A549 (cell line): ENCODE measurements around the gene ZFPM1. TPM values are rescaled to one million over a fixed set of nuclear protein-coding genes. Genes with fewer than 3 reads are reported as not detected.

ENCODE experiments used
- ATAC-seq, 2 experiments: fragments of 200-7000 bp in 1 of 2; fragments of >200 bp in 1 of 2; cut with Nextera tagmentation in 1 of 2; cut with Tn5 transposase in 1 of 2; 3 replicates each; pipeline versions ENCODE4 v1.8.0 to v1.9.1; 2018 to 2020; ENCODE audit warnings: mild to moderate bottlenecking in 1 of 2, moderate library complexity in 1 of 2
- CTCF ChIA-PET: fragments of 300-600 bp; sonication (Branson Sonifier 250); formaldehyde crosslinking; extraction: SDS; loops from one replicate; lab custom pipeline; 2021; ENCODE audit warnings: antibody characterized with exemption, inconsistent platforms; lab: Yijun Ruan, JAX
- POLR2A ChIA-PET: fragments of 350-600 bp; formaldehyde crosslinking; extraction: SDS; loops from one replicate; lab custom pipeline; 2021; ENCODE audit warnings: antibody characterized with exemption, inconsistent platforms; lab: Yijun Ruan, JAX
- DNase-seq, 2 experiments: peaks; one replicate each; pipeline versions ENCODE4 v3.0.0 to v3.0.0-alpha.2; 2011 to 2016; ENCODE audit warnings: low read depth in 1 of 2, low spot score in 1 of 2
- FAIRE-seq: peaks from 2 replicates; lab custom pipeline; 2011; peaks lifted over from hg19 to GRCh38; lab: Jason Lieb, UNC
- H3K27ac ChIP-seq, 2 experiments: fragments of >200 bp; sonication (Bioruptor Twin); formaldehyde crosslinking; 3 replicates each; pipeline ENCODE4 v1.5.1; 2016 to 2017
- H3K4me1 ChIP-seq: fragments of >200 bp; sonication (Bioruptor Twin); formaldehyde crosslinking; 3 replicates; pipeline ENCODE4 v1.6.1; 2016
- H3K4me2 ChIP-seq: fragments of >200 bp; sonication (Bioruptor Twin); formaldehyde crosslinking; 3 replicates; pipeline ENCODE4 v1.6.1; 2016
- H3K4me3 ChIP-seq: fragments of >200 bp; sonication (Bioruptor Twin); formaldehyde crosslinking; 3 replicates; pipeline ENCODE4 v1.5.1; 2016
- H3K9me3 ChIP-seq: fragments of >200 bp; sonication (Bioruptor Twin); formaldehyde crosslinking; 3 replicates; pipeline ENCODE4 v1.6.1; 2016
- CBX8 ChIP-seq: fragments of 200-600 bp; sonication (generic); IDR thresholded peaks from 2 replicates; pipeline ENCODE4 v1.6.1; 2016
- ESRRA ChIP-seq: fragments of 150-350 bp; IDR thresholded peaks from 2 replicates; pipeline ENCODE4 v1.6.1; 2014; ENCODE audit warnings: mild to moderate bottlenecking, low read length, borderline replicate concordance
- FOSL2 ChIP-seq, 2 experiments: fragments of 450-650 bp in 1 of 2; fragments of >200 bp in 1 of 2; sonication (Bioruptor Twin) in 1 of 2; formaldehyde crosslinking; IDR thresholded peaks; 2 replicates each; pipeline versions ENCODE4 v1.5.0 to v1.6.1; 2016 to 2020; ENCODE audit warnings: mild to moderate bottlenecking in 1 of 2, moderate library complexity in 1 of 2
- GATA3 ChIP-seq: IDR thresholded peaks from 2 replicates; pipeline ENCODE4 v1.6.1; 2012; ENCODE audit warnings: borderline replicate concordance
- HOXB13 ChIP-seq: fragments of 250-450 bp; sonication (Bioruptor Pico); IDR thresholded peaks from 2 replicates; pipeline ENCODE4 v1.5.0; 2020; ENCODE audit warnings: low read depth, mild to moderate bottlenecking, moderate library complexity
- HOXB5 ChIP-seq: fragments of 250-450 bp; sonication (Bioruptor Pico); IDR thresholded peaks from 2 replicates; pipeline ENCODE4 v1.5.0; 2020; ENCODE audit warnings: mild to moderate bottlenecking, moderate library complexity
- KDM1A ChIP-seq: fragments of 200-600 bp; sonication (generic); IDR thresholded peaks from 2 replicates; pipeline ENCODE4 v1.6.1; 2016; ENCODE audit warnings: low read depth, mild to moderate bottlenecking
- MAZ ChIP-seq: fragments of 150-350 bp; IDR thresholded peaks from 2 replicates; pipeline ENCODE4 v1.6.1; 2014; ENCODE audit warnings: antibody characterized with exemption, low read depth, low read length, borderline replicate concordance
- NFE2L2 ChIP-seq: fragments of 150-350 bp; conservative IDR thresholded peaks from 2 replicates; pipeline ENCODE4 v1.6.1; 2014; ENCODE audit warnings: low read length
- POLR2A ChIP-seq: IDR thresholded peaks from 2 replicates; pipeline ENCODE4 v1.6.1; 2012; ENCODE audit warnings: mild to moderate bottlenecking, low read length
- POLR2AphosphoS2 ChIP-seq: conservative IDR thresholded peaks from 2 replicates; pipeline ENCODE4 v1.6.1; 2012; ENCODE audit warnings: low read length, improper control_type of control experiment, inconsistent platforms
- RCOR1 ChIP-seq: fragments of 150-350 bp; IDR thresholded peaks from 2 replicates; pipeline ENCODE4 v1.6.1; 2014; ENCODE audit warnings: antibody characterized with exemption, low read length, low read depth
- TFCP2L1 ChIP-seq: fragments of 250-450 bp; sonication (Bioruptor Pico); IDR thresholded peaks from 2 replicates; pipeline ENCODE4 v1.5.0; 2021; ENCODE audit warnings: mild to moderate bottlenecking
- ZC3H11A ChIP-seq: fragments of 450-650 bp; IDR thresholded peaks from 2 replicates; pipeline ENCODE4 v1.6.1; 2014; ENCODE audit warnings: antibody characterized with exemption, mild to moderate bottlenecking
- WGBS: methylation state at CpG from one replicate; pipeline ENCODE4 v1.1.6; 2017; ENCODE audit errors: missing lambda C conversion rate; 5-methylcytosine and 5-hydroxymethylcytosine counted together
- polyA plus RNA-seq, 4 experiments: library from polyadenylated mRNA; depleted of rRNA in 3 of 4; stranded (reverse); fragments of >200 nt; fragmentation: RNase III in 1 of 4; extraction: RNeasy Plus Mini Kit Qiagen cat#74134 plus additional on column Dnase treatment in 1 of 4; gene quantifications; 2 replicates in 3 of 4; 3 replicates in 1 of 4; pipeline ENCODE4 v1.2.3, GENCODE V29; 2011 to 2017
- TF ChIP-seq, protein P1 (sequence below): fragments of 250-450 bp; sonication (Bioruptor Pico); IDR thresholded peaks from 2 replicates; pipeline ENCODE4 v1.5.0; 2021; ENCODE audit warnings: mild to moderate bottlenecking, moderate library complexity, borderline replicate concordance
- TF ChIP-seq, protein P2 (sequence below): fragments of 150-350 bp; IDR thresholded peaks from 2 replicates; pipeline ENCODE4 v1.6.1; 2014; ENCODE audit warnings: low read depth, mild to moderate bottlenecking, low read length
- TF ChIP-seq, protein P3 (sequence below): fragments of 200-600 bp; sonication (generic); IDR thresholded peaks from 2 replicates; pipeline ENCODE4 v1.6.1; 2016; ENCODE audit warnings: antibody characterized with exemption, mild to moderate bottlenecking, moderate library complexity
- TF ChIP-seq, protein P4 (sequence below): IDR thresholded peaks from 2 replicates; pipeline ENCODE4 v1.6.1; 2012
- TF ChIP-seq, protein P5 (sequence below): fragments of >200 bp; sonication (Bioruptor Twin); formaldehyde crosslinking; IDR thresholded peaks from 2 replicates; pipeline ENCODE4 v1.6.1; 2016

ZFPM1 gene
- polyA plus RNA-seq, 2 of the 4 experiments (the other 2 are of a cell fraction) = 0.36 to 2.5 TPM

DNA sequence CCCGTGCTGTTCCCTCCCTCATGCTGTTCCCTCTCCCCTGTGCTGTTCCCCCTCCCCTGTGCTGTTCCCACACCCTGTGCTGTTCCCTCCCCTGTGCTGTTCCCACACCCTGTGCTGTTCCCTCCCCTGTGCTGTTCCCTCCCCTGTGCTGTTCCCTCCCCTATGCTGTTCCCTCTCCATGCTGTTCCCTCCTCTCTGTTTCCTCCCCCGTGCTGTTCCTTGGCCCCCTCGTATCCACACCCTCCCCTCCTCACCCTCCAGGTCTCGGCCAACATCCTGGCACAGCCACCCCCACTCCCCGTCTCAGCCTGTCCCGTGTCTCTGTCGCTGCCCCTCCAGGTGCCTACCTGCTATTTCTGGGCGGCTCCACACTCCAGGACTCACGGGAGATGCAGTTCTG, 68.6 kb downstream of the ZFPM1 start (continued):
- TF ChIP-seq, protein P1, sequence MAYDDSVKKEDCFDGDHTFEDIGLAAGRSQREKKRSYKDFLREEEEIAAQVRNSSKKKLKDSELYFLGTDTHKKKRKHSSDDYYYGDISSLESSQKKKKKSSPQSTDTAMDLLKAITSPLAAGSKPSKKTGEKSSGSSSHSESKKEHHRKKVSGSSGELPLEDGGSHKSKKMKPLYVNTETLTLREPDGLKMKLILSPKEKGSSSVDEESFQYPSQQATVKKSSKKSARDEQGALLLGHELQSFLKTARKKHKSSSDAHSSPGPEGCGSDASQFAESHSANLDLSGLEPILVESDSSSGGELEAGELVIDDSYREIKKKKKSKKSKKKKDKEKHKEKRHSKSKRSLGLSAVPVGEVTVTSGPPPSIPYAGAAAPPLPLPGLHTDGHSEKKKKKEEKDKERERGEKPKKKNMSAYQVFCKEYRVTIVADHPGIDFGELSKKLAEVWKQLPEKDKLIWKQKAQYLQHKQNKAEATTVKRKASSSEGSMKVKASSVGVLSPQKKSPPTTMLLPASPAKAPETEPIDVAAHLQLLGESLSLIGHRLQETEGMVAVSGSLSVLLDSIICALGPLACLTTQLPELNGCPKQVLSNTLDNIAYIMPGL (CRISPR knock-in tag) = no peak
- TF ChIP-seq ESRRA (no peak), KDM1A (no peak), HOXB13 (CRISPR knock-in tag) (no peak), POLR2A (no peak), ZC3H11A (no peak)

DNA sequence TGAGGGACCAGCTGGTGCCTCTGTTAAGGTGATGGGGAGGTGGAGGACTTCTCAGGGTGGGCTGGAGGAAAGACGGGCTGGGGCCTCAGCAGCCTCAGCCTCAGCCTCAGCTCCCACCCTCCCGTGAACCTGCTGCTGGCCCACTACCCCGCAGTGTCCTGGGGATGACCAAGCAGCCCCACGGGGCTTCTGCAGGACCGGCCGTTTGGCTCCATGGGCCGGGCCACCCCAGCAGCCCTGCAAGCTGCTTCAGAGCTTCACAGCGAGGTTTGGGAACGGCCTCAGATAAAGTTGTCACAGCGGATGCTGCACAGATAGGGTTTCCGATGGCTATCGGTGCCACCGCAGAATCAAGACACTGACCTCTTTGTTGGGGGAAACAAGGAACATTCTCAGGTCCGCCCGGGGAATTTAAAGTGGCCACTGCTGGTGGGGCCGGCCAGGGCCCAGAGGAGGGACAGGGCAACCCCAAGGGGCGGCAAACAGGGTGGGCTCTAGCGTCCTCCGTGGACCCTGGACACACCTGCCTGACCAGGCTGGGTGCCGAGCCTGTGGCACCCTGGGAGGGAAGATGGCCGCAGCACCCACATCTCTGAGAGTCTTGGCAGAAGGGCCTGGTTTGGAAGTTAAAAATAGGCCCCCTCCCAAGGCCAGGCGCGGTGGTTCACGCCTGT, 69.3 kb downstream of the ZFPM1 start:
- ChIA-PET POLR2A (no interaction called here), CTCF (no interaction called here)
- Histone ChIP-seq H3K27ac (no peak overlapping the region), H3K4me1 (no peaks in the 10 kb centered on the region; the same call in 2 of the 3 replicates), H3K4me2 (no peak overlapping the region), H3K9me3 (no peaks in the 10 kb centered on the region), H3K4me3 (no peak overlapping the region)
- FAIRE-seq = no peak
- ATAC-seq = no peak
- WGBS = 88% methylated on average over 22 of the region's 24 CpGs
- TF ChIP-seq, protein P2, sequence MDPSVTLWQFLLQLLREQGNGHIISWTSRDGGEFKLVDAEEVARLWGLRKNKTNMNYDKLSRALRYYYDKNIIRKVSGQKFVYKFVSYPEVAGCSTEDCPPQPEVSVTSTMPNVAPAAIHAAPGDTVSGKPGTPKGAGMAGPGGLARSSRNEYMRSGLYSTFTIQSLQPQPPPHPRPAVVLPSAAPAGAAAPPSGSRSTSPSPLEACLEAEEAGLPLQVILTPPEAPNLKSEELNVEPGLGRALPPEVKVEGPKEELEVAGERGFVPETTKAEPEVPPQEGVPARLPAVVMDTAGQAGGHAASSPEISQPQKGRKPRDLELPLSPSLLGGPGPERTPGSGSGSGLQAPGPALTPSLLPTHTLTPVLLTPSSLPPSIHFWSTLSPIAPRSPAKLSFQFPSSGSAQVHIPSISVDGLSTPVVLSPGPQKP = no peak
- TF ChIP-seq, protein P3, sequence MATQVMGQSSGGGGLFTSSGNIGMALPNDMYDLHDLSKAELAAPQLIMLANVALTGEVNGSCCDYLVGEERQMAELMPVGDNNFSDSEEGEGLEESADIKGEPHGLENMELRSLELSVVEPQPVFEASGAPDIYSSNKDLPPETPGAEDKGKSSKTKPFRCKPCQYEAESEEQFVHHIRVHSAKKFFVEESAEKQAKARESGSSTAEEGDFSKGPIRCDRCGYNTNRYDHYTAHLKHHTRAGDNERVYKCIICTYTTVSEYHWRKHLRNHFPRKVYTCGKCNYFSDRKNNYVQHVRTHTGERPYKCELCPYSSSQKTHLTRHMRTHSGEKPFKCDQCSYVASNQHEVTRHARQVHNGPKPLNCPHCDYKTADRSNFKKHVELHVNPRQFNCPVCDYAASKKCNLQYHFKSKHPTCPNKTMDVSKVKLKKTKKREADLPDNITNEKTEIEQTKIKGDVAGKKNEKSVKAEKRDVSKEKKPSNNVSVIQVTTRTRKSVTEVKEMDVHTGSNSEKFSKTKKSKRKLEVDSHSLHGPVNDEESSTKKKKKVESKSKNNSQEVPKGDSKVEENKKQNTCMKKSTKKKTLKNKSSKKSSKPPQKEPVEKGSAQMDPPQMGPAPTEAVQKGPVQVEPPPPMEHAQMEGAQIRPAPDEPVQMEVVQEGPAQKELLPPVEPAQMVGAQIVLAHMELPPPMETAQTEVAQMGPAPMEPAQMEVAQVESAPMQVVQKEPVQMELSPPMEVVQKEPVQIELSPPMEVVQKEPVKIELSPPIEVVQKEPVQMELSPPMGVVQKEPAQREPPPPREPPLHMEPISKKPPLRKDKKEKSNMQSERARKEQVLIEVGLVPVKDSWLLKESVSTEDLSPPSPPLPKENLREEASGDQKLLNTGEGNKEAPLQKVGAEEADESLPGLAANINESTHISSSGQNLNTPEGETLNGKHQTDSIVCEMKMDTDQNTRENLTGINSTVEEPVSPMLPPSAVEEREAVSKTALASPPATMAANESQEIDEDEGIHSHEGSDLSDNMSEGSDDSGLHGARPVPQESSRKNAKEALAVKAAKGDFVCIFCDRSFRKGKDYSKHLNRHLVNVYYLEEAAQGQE = no peak
- TF ChIP-seq, protein P4, sequence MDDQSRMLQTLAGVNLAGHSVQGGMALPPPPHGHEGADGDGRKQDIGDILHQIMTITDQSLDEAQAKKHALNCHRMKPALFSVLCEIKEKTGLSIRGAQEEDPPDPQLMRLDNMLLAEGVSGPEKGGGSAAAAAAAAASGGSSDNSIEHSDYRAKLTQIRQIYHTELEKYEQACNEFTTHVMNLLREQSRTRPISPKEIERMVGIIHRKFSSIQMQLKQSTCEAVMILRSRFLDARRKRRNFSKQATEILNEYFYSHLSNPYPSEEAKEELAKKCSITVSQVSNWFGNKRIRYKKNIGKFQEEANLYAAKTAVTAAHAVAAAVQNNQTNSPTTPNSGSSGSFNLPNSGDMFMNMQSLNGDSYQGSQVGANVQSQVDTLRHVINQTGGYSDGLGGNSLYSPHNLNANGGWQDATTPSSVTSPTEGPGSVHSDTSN = no peak
- no peak for TF ChIP-seq NFE2L2
- TF ChIP-seq, protein P5, sequence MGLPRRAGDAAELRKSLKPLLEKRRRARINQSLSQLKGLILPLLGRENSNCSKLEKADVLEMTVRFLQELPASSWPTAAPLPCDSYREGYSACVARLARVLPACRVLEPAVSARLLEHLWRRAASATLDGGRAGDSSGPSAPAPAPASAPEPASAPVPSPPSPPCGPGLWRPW = no peak
- TF ChIP-seq ZC3H11A = no peak
- no peak for TF ChIP-seq TFCP2L1
- TF ChIP-seq HOXB5 (CRISPR knock-in tag) = no peak
- TF ChIP-seq CBX8 = no peak
- no peak for TF ChIP-seq ESRRA
- no peak for DNase-seq

DNA sequence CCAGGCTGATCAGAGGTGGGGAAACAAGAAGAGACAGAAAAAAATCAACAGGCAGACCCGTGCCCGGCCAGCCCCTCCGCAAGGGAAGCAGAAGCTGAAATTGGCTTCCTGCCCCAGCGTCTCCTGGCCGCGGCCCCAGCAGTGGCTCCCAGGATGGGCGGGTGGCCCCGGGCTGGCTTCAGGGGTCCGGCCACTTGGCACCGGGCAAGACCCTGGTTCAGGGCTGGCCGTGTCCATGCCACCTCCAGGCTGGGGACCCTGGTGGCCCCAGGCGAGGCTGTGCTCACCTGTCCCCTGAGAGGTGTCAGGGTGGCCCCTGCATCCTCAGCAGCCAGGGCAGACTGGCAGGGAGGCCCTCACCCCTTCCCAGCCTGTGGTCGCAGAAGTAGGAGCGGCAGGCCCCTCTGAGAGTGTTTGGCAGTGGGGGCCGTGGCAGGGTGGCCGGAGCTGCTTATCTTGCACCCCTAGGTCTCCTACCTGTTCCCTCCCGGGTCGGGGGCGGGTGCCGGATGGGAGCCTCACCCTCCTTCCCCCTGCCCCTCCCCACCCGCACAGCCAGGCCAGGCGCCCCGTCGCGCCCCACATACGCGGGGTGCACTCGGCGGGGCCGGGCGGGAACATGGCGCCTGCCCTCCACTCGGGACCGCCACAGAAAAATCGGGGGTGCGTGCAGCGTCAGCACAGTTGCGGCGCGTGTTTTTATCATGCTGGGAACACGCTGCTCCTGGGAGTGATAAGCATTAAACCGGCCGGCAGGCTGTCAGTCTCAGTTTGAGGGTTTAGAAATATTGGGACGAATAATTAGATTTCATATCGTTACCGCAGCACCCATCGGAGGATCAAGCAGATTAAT, 70.5 kb downstream of the ZFPM1 start:
- no peak overlapping the region for H3K4me3 ChIP-seq
- no peaks in the 10 kb centered on the region for H3K9me3 ChIP-seq
- FAIRE-seq (no peak), DNase-seq (no peak), ATAC-seq (no peak)
- H3K4me2 ChIP-seq = no peak overlapping the region
- no peak overlapping the region for H3K27ac ChIP-seq
- POLR2A ChIA-PET = no interaction called here
- CTCF ChIA-PET = interaction anchor here (0.8 kb wide), 1 partner anchor 87 kb away, joined by 3 read pairs; no protein-coding TSS in a partner anchor
- WGBS = 88% methylated on average over 38 of the region's 47 CpGs
- peaks cover 4% of the 10 kb centered on the region; the same call in 1 of the 3 replicates for H3K4me1 ChIP-seq
- TF ChIP-seq MAZ = no peak
- TF ChIP-seq RCOR1 = no peak
- no peak for TF ChIP-seq GATA3
- no peak for TF ChIP-seq FOSL2 (IDR thresholded peaks at IDR 0.05)
- no peak for TF ChIP-seq FOSL2 (CRISPR knock-in tag; IDR thresholded peaks at IDR 0.05)
- TF ChIP-seq POLR2AphosphoS2 = no peak
